DMS 273 (cell line): Measurements from ENCODE around the gene ZNF471.

Source experiments
- DNase-seq: peaks from one replicate; lab custom pipeline; 2025; ENCODE audit not compliant: unreplicated experiment; lab: John Stamatoyannopoulos, UW

The ZNF471 gene

GRCh38 chr19:56507446-56508289, at the start of gene ZNF471:
Gene ZNF471, plus strand, starts transcription at chr19:56507855. Its CDS starts 3,717 bp downstream, at chr19:56511572.
- peak; percentile 98 for DNase-seq

- DNase-seq: peak; percentile 25
These were observed 33.3 kb upstream of the ZNF471 start for GRCh38 chr19:56474308-56474707.

- no peak for DNase-seq
These were observed 31.6 kb upstream of the ZNF471 start for GRCh38 chr19:56476093-56476492.

GRCh38 chr19:56476651-56477428, 30.8 kb upstream of the ZNF471 start, which contains the start of gene ZNF667:
Gene ZNF667, minus strand, starts transcription at chr19:56477345. Its CDS starts 14,975 bp downstream, at chr19:56462370.
- DNase-seq: peak; percentile 62

- peak; percentile 93 for DNase-seq
These were observed 30.0 kb upstream of the ZNF471 start for GRCh38 chr19:56477429-56478338.

GRCh38 chr19:56491399-56491798, 16.3 kb upstream of the ZNF471 start:
- no peak for DNase-seq

- DNase-seq: no peak
These were observed 3.1 kb upstream of the ZNF471 start for GRCh38 chr19:56504581-56504980.

- DNase-seq: peak; percentile 33
These were observed 679 bp downstream of the ZNF471 start for GRCh38 chr19:56508290-56508778.

GRCh38 chr19:56525214-56525860, 17.7 kb downstream of the ZNF471 start:
- no peak for DNase-seq

GRCh38 chr19:56537442-56537841, 29.8 kb downstream of the ZNF471 start:
- no peak for DNase-seq

- peak; percentile 95 for DNase-seq
These were observed 30.7 kb downstream of the ZNF471 start for GRCh38 chr19:56538254-56538760.

GRCh38 chr19:56538761-56539263, 31.2 kb downstream of the ZNF471 start, which contains the start of gene ZFP28:
Gene ZFP28, plus strand, starts transcription at chr19:56538948. Its CDS starts 71 bp downstream, at chr19:56539019.
- peak; percentile 92 for DNase-seq

- no peak for DNase-seq
These were observed 36.1 kb downstream of the ZNF471 start for GRCh38 chr19:56543776-56544175.

GRCh38 chr19:56547535-56547934, 39.9 kb downstream of the ZNF471 start:
- DNase-seq: peak; percentile 12

- DNase-seq: no peak
These were observed 46.7 kb downstream of the ZNF471 start for GRCh38 chr19:56554272-56554869.

- no peak for DNase-seq
These were observed 55.1 kb downstream of the ZNF471 start for GRCh38 chr19:56562766-56563165.

GRCh38 chr19:56566904-56567273, 59.2 kb downstream of the ZNF471 start:
- DNase-seq: peak; percentile 72

- DNase-seq: peak; percentile 97
These were observed 59.8 kb downstream of the ZNF471 start, which contains the start of gene ZNF470 for GRCh38 chr19:56567274-56568120. Gene ZNF470, plus strand, starts transcription at chr19:56567468. Its CDS starts 2,844 bp downstream, at chr19:56570312.
